Body of pancreas (tissue), 4 donors: Measurements from ENCODE around the gene NOXO1.

Experiments
- CTCF ChIP-seq, 7 experiments: fragments of 450-650 bp in 4 of 7; fragments of 200-600 bp in 3 of 7; sonication (generic) in 3 of 7; IDR thresholded peaks; one replicate each; pipeline ENCODE4 v1.5.1; 2016 to 2019; ENCODE audit warnings: antibody characterized with exemption in 7 of 7
- POLR2A ChIP-seq, 3 donors: fragments of 450-650 bp; IDR thresholded peaks; one replicate each; pipeline ENCODE4 v1.6.1; 2016; ENCODE audit warnings: antibody characterized with exemption in 3 of 3, mild to moderate bottlenecking in 2 of 3

- peak in 1 of 7 experiments; percentile 5 for TF ChIP-seq CTCF (IDR thresholded peaks at IDR 0.05)
- TF ChIP-seq POLR2A (IDR thresholded peaks at IDR 0.05) = no peak
Observed at GRCh38 chr16:1982991-1983543, 1.8 kb upstream of the NOXO1 start.
